Suprapubic skin (tissue), 3 donors: ENCODE data around the gene ACTL8.

Experiments used
- CTCF ChIP-seq, 2 donors: fragments of 200-600 bp in 1 of 2; fragments of 450-650 bp in 1 of 2; sonication (generic) in 1 of 2; IDR thresholded peaks; one replicate each; pipeline ENCODE4 v1.5.1; 2016 to 2019; ENCODE audit warnings: antibody characterized with exemption in 2 of 2, mild to moderate bottlenecking in 1 of 2, moderate library complexity in 1 of 2
- EP300 ChIP-seq: sonication (generic); formaldehyde crosslinking; IDR thresholded peaks from one replicate; pipeline ENCODE4 v1.6.1; 2017; ENCODE audit warnings: antibody characterized with exemption
- POLR2A ChIP-seq, 2 donors: fragments of 450-650 bp; IDR thresholded peaks; one replicate each; pipeline ENCODE4 v1.6.1; 2017; ENCODE audit warnings: antibody characterized with exemption in 2 of 2, mild to moderate bottlenecking in 2 of 2, moderate library complexity in 2 of 2

- TF ChIP-seq CTCF (IDR thresholded peaks at IDR 0.05) (no peak), POLR2A (IDR thresholded peaks at IDR 0.05) (no peak), EP300 (no peak)
Observed at GRCh38 chr1:17829579-17829978, 74.4 kb downstream of the ACTL8 start.
